8988T (cell line): ENCODE results near the gene MAPK8IP1.

ENCODE experiments used
- DNase-seq: peaks from one replicate; pipeline ENCODE4 v3.0.0; 2011

The MAPK8IP1 gene

DNA sequence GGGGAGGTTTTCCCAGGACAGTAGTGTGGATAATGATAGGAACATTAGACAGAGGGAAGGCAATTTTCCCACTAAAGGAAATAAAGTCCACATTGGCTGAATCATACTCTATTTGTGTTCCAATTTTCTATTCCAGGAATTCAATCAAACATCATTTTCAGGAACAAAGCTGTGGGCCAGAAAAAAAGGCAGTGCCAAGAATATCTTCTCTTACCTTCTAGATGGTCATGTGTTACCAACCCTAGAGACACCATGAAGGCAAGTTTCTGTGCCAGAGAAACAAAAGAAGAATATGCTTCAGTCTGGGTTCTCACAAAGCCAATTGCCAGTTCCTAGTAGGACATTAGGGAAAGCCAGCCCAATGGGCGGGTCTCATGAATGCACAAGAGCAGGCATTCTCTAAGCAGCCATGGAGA is 64.5 kb downstream of the MAPK8IP1 start:
- DNase-seq, result no peak
